T-helper 2 cell treated with Interferon-gamma antibody and Interleukin-4, amounts not matched to agents 100 ng/mL and 5 ng/mL, for 36 hours (primary cell): ENCODE results near the gene S100B. TPM values are rescaled to one million over a fixed set of nuclear protein-coding genes. Genes with fewer than 3 reads are reported as not detected.

Experiments
- intact Hi-C: fragments of 100-400 bp; cut with micrococcal nuclease; formaldehyde crosslinking; loops from one replicate; pipeline ENCODE4 v1.15.1; 2023
- total RNA-seq: library from RNA; stranded (reverse); gene quantifications from 2 replicates; pipeline ENCODE4 v1.2.3, GENCODE V29; 2022

S100B gene
- total RNA-seq, 1 donor from 2014 or later: not detected

GRCh38 chr21:46562472-46562871 is 42.4 kb downstream of the S100B start:
- intact Hi-C loops: no loop called here

GRCh38 chr21:46561445-46562090 is 43.3 kb downstream of the S100B start:
- intact Hi-C loops: loop anchor here (2.0 kb wide), 1 partner anchor 75 kb away; no protein-coding TSS in a partner anchor

GRCh38 chr21:46560568-46561444 is 44.1 kb downstream of the S100B start:
- intact Hi-C loops: loop anchor here (2.0 kb wide), 1 partner anchor 76 kb away; no protein-coding TSS in a partner anchor

GRCh38 chr21:46559291-46559983 is 45.4 kb downstream of the S100B start:
- intact Hi-C loops: loop anchor here (5.0 kb wide), 1 partner anchor 102 kb away; the partner anchor contains the start of gene DIP2A

- intact Hi-C loops: loop anchor here (5.0 kb wide), 1 partner anchor 101 kb away; the partner anchor contains the start of gene DIP2A
These were observed 46.9 kb downstream of the S100B start for GRCh38 chr21:46557919-46558392.

- intact Hi-C loops: loop anchor here (5.0 kb wide), 1 partner anchor 100 kb away; the partner anchor contains the start of gene DIP2A
These were observed 47.4 kb downstream of the S100B start for GRCh38 chr21:46557469-46557868.

GRCh38 chr21:46556802-46557201 is 48.1 kb downstream of the S100B start:
- intact Hi-C loops: loop anchor here (5.0 kb wide), 1 partner anchor 100 kb away; the partner anchor contains the start of gene DIP2A

- intact Hi-C loops: loop anchor here (5.0 kb wide), 1 partner anchor 98 kb away; the partner anchor contains the start of gene DIP2A
These were observed 49.2 kb downstream of the S100B start for GRCh38 chr21:46555678-46556077.

GRCh38 chr21:46555225-46555617 is 49.7 kb downstream of the S100B start:
- intact Hi-C loops: loop anchor here (5.0 kb wide), 1 partner anchor 98 kb away; the partner anchor contains the start of gene DIP2A

- intact Hi-C loops: loop anchor here (5.0 kb wide), 1 partner anchor 97 kb away; the partner anchor contains the start of gene DIP2A
These were observed 50.3 kb downstream of the S100B start for GRCh38 chr21:46554431-46555224.

GRCh38 chr21:46553993-46554392 is 50.9 kb downstream of the S100B start:
- intact Hi-C loops: no loop called here

GRCh38 chr21:46552865-46553379 is 52.0 kb downstream of the S100B start:
- intact Hi-C loops: no loop called here

- intact Hi-C loops: no loop called here
These were observed 52.6 kb downstream of the S100B start for GRCh38 chr21:46552274-46552673.

- intact Hi-C loops: no loop called here
These were observed 53.1 kb downstream of the S100B start for GRCh38 chr21:46551636-46552241.

- intact Hi-C loops: no loop called here
These were observed 54.6 kb downstream of the S100B start for GRCh38 chr21:46550116-46550941.

GRCh38 chr21:46549650-46550049 is 55.2 kb downstream of the S100B start:
- intact Hi-C loops: no loop called here
